ENCODE results near the gene TBCK.

DNA sequence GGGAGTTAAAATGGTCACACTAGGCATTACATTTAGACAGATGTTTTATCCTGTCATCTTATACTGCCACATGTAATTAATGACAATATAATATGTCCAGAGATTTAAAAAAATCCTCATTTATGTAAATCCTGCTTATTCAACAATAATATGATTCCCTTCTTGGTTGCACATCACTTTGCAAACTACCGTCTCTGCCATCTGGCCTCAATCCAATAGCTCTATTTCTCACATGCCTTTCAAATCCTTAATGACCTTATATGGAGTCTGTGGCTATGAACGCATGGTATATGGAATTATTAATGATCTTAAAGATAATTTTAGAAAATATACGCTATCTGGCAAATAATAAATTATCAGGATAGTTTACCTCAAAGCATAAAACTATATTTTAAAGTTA is 276.2 kb downstream of the TBCK start:
- TF ChIP-seq, protein P1, sequence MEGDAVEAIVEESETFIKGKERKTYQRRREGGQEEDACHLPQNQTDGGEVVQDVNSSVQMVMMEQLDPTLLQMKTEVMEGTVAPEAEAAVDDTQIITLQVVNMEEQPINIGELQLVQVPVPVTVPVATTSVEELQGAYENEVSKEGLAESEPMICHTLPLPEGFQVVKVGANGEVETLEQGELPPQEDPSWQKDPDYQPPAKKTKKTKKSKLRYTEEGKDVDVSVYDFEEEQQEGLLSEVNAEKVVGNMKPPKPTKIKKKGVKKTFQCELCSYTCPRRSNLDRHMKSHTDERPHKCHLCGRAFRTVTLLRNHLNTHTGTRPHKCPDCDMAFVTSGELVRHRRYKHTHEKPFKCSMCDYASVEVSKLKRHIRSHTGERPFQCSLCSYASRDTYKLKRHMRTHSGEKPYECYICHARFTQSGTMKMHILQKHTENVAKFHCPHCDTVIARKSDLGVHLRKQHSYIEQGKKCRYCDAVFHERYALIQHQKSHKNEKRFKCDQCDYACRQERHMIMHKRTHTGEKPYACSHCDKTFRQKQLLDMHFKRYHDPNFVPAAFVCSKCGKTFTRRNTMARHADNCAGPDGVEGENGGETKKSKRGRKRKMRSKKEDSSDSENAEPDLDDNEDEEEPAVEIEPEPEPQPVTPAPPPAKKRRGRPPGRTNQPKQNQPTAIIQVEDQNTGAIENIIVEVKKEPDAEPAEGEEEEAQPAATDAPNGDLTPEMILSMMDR (IDR thresholded peaks at IDR 0.05) = no peak
- TF ChIP-seq POLR2A (IDR thresholded peaks at IDR 0.05) = no peak
- TF ChIP-seq POLR2AphosphoS5 (IDR thresholded peaks at IDR 0.05) = no peak

Measured in suprapubic skin (tissue), 4 donors.